ENCODE results near the gene WSCD2.

Gene WSCD2

GRCh38 chr12:108182096-108182495 is 53.0 kb downstream of the WSCD2 start:
- H3K4me3 ChIP-seq: no peak overlapping the region
- no peak overlapping the region for H3K27ac ChIP-seq

GRCh38 chr12:108185002-108185401 is 55.9 kb downstream of the WSCD2 start:
- Histone ChIP-seq H3K27ac (no peak overlapping the region), H3K4me3 (no peak overlapping the region)

- H3K4me3 ChIP-seq: no peak overlapping the region
- H3K27ac ChIP-seq: no peak overlapping the region
These were observed 58.7 kb downstream of the WSCD2 start for GRCh38 chr12:108187831-108188230.

- no peak overlapping the region for H3K4me3 ChIP-seq
These were observed 61.4 kb downstream of the WSCD2 start for GRCh38 chr12:108190529-108190928.

GRCh38 chr12:108191086-108191485 is 62.0 kb downstream of the WSCD2 start:
- no peak overlapping the region for H3K4me3 ChIP-seq
- H3K27ac ChIP-seq: no peak overlapping the region

More at GRCh38 chr12:108190529-108190928, 61.4 kb downstream of the WSCD2 start:
- H3K27ac ChIP-seq: no peak overlapping the region

GRCh38 chr12:108191938-108192337 is 62.9 kb downstream of the WSCD2 start:
- no peak overlapping the region for H3K27ac ChIP-seq
- H3K4me3 ChIP-seq: no peak overlapping the region

- H3K4me3 ChIP-seq: no peak overlapping the region
- no peak overlapping the region for H3K27ac ChIP-seq
These were observed 64.4 kb downstream of the WSCD2 start for GRCh38 chr12:108193493-108193892.

GRCh38 chr12:108193917-108194316 is 64.8 kb downstream of the WSCD2 start:
- Histone ChIP-seq H3K4me3 (no peak overlapping the region), H3K27ac (no peak overlapping the region)

- Histone ChIP-seq H3K27ac (no peak overlapping the region), H3K4me3 (no peak overlapping the region)
These were observed 65.5 kb downstream of the WSCD2 start for GRCh38 chr12:108194585-108194984.

GRCh38 chr12:108196319-108196718 is 67.2 kb downstream of the WSCD2 start:
- no peak overlapping the region for H3K27ac ChIP-seq
- no peak overlapping the region for H3K4me3 ChIP-seq

- Histone ChIP-seq H3K4me3 (no peak overlapping the region), H3K27ac (no peak overlapping the region)
These were observed 67.8 kb downstream of the WSCD2 start for GRCh38 chr12:108196921-108197320.

GRCh38 chr12:108198043-108198442 is 69.0 kb downstream of the WSCD2 start:
- H3K27ac ChIP-seq: no peak overlapping the region
- no peak overlapping the region for H3K4me3 ChIP-seq

- H3K27ac ChIP-seq: no peak overlapping the region
- no peak overlapping the region for H3K4me3 ChIP-seq
These were observed 70.0 kb downstream of the WSCD2 start for GRCh38 chr12:108199106-108199505.

- H3K4me3 ChIP-seq: no peak overlapping the region
- no peak overlapping the region for H3K27ac ChIP-seq
These were observed 72.7 kb downstream of the WSCD2 start for GRCh38 chr12:108201808-108202207.

GRCh38 chr12:108204117-108204987 is 75.3 kb downstream of the WSCD2 start:
- no peak overlapping the region for H3K4me3 ChIP-seq
- no peak overlapping the region for H3K27ac ChIP-seq

GRCh38 chr12:108205864-108206263 is 76.8 kb downstream of the WSCD2 start:
- H3K27ac ChIP-seq: no peak overlapping the region
- H3K4me3 ChIP-seq: no peak overlapping the region

GRCh38 chr12:108207791-108208730 is 79.0 kb downstream of the WSCD2 start:
- H3K4me3 ChIP-seq: no peak overlapping the region
- no peak overlapping the region for H3K27ac ChIP-seq

- Histone ChIP-seq H3K4me3 (no peak overlapping the region), H3K27ac (no peak overlapping the region)
These were observed 80.9 kb downstream of the WSCD2 start for GRCh38 chr12:108210001-108210400.

- no peak overlapping the region for H3K4me3 ChIP-seq
These were observed 82.1 kb downstream of the WSCD2 start for GRCh38 chr12:108211157-108211556.

GRCh38 chr12:108213871-108214445 is 84.9 kb downstream of the WSCD2 start:
- Histone ChIP-seq H3K27ac (no peak overlapping the region), H3K4me3 (no peak overlapping the region)

More at GRCh38 chr12:108211157-108211556, 82.1 kb downstream of the WSCD2 start:
- no peak overlapping the region for H3K27ac ChIP-seq

Data from skin epidermis (tissue), 12 donors.